ENCODE data around the gene HDAC8.

GRCh38 chrX:72316408-72317110, 256.1 kb downstream of the HDAC8 start:
- TF ChIP-seq CTCF (IDR thresholded peaks at IDR 0.05) (no peak), POLR2A (IDR thresholded peaks at IDR 0.05; ENCODE audit: low read length) (no peak), CHD2 (IDR thresholded peaks at IDR 0.05; ENCODE audit: low read length, partially characterized antibody) (no peak), ZFP36 (IDR thresholded peaks at IDR 0.05; ENCODE audit: borderline replicate concordance, partially characterized antibody) (no peak), MAFK (IDR thresholded peaks at IDR 0.05; ENCODE audit: partially characterized antibody) (no peak)

All from A549 (cell line).